Activated naive CD4-positive, alpha-beta T cell treated with anti-CD3 and anti-CD28 coated beads for 36 hours (primary cell): ENCODE results near the gene TP53I13. TPM values are rescaled to one million over a fixed set of nuclear protein-coding genes. Genes with fewer than 3 reads are reported as not detected.

Source experiments
- CTCF ChIA-PET: fragments of 350-600 bp; sonication (Branson Sonifier 250); formaldehyde crosslinking; loops from one replicate; lab custom pipeline; 2021; ENCODE audit warnings: antibody characterized with exemption; lab: Charles Lee
- DNase-seq: peaks from one replicate; pipeline ENCODE4 v3.0.0-alpha.2; 2020
- H3K27ac Mint-ChIP-seq: one replicate; pipeline ENCODE4 v1.8.0; 2021; ENCODE audit warnings: mild to moderate bottlenecking, mixed read lengths
- H3K27me3 Mint-ChIP-seq: one replicate; pipeline ENCODE4 v1.8.0; 2021; ENCODE audit warnings: low read depth, mixed read lengths
- H3K36me3 Mint-ChIP-seq: one replicate; pipeline ENCODE4 v1.8.0; 2021; ENCODE audit warnings: low read depth, mixed read lengths
- H3K4me1 Mint-ChIP-seq: one replicate; pipeline ENCODE4 v1.8.0; 2021; ENCODE audit warnings: low read depth, mixed read lengths
- H3K4me3 Mint-ChIP-seq: one replicate; pipeline ENCODE4 v1.8.0; 2021; ENCODE audit warnings: mild to moderate bottlenecking, moderate library complexity, mixed read lengths
- H3K9me3 Mint-ChIP-seq: one replicate; pipeline ENCODE4 v1.8.0; 2021; ENCODE audit warnings: mixed read lengths
- intact Hi-C: fragments of 100-400 bp; cut with micrococcal nuclease; formaldehyde crosslinking; loops from one replicate; pipeline ENCODE4 v1.15.1; 2023
- total RNA-seq, 2 experiments: library from RNA; stranded (reverse); gene quantifications; one replicate each; pipeline ENCODE4 v1.2.3, GENCODE V29; 2021

Gene TP53I13
- total RNA-seq, 2 experiments from 2014 or later = 30.9 to 37.2 TPM

GRCh38 chr17:29584452-29585079 is 16.1 kb downstream of the TP53I13 start:
- peaks cover 54% of the 10 kb centered on the region for H3K4me1 Mint-ChIP-seq
- H3K27ac Mint-ChIP-seq = peak overlapping the region; percentile 77
- no peaks in the 10 kb centered on the region for H3K27me3 Mint-ChIP-seq
- H3K9me3 Mint-ChIP-seq = peaks cover 2% of the 10 kb centered on the region
- CTCF ChIA-PET = interaction anchor here (1.2 to 1.5 kb wide), 3 partner anchors 9 to 33 kb away, joined by 4 to 9 read pairs (median 6); no protein-coding TSS in a partner anchor
- peaks cover 20% of the 10 kb centered on the region for H3K36me3 Mint-ChIP-seq
- intact Hi-C loops = no loop called here
- H3K4me3 Mint-ChIP-seq = no peak overlapping the region
- no peak for DNase-seq

- Mint-ChIP-seq H3K4me1 (peaks cover 54% of the 10 kb centered on the region), H3K36me3 (peaks cover 15% of the 10 kb centered on the region), H3K27me3 (no peaks in the 10 kb centered on the region), H3K4me3 (peak overlapping the region; percentile 56), H3K9me3 (peaks cover 2% of the 10 kb centered on the region), H3K27ac (peak overlapping the region; percentile 77)
- peak; percentile 54 for DNase-seq
- CTCF ChIA-PET = interaction anchor here (0.7 to 1.8 kb wide), 3 partner anchors 28 to 32 kb away, joined by 3 to 7 read pairs (median 5); no protein-coding TSS in a partner anchor
- intact Hi-C loops = no loop called here
Observed at GRCh38 chr17:29585080-29585751, 16.7 kb downstream of the TP53I13 start.

GRCh38 chr17:29586676-29587469 is 18.4 kb downstream of the TP53I13 start:
- peak overlapping the region; percentile 77 for H3K27ac Mint-ChIP-seq
- no peaks in the 10 kb centered on the region for H3K9me3 Mint-ChIP-seq
- no peaks in the 10 kb centered on the region for H3K27me3 Mint-ChIP-seq
- intact Hi-C loops = no loop called here
- DNase-seq = no peak
- H3K4me1 Mint-ChIP-seq = peaks cover 58% of the 10 kb centered on the region
- CTCF ChIA-PET = interaction anchor here (0.5 to 3.3 kb wide), 6 partner anchors 13 to 412 kb away, joined by 3 to 16 read pairs (median 6); no protein-coding TSS in a partner anchor
- peaks cover 8% of the 10 kb centered on the region for H3K36me3 Mint-ChIP-seq
- H3K4me3 Mint-ChIP-seq = peak overlapping the region; percentile 93

GRCh38 chr17:29587591-29587990 is 19.1 kb downstream of the TP53I13 start:
- CTCF ChIA-PET = interaction anchor here (0.5 to 3.3 kb wide), 7 partner anchors 14 to 413 kb away, joined by 3 to 16 read pairs (median 4); no protein-coding TSS in a partner anchor
- H3K4me3 Mint-ChIP-seq = peak overlapping the region; percentile 93
- H3K36me3 Mint-ChIP-seq = peaks cover 5% of the 10 kb centered on the region
- no peaks in the 10 kb centered on the region for H3K9me3 Mint-ChIP-seq
- H3K27me3 Mint-ChIP-seq = no peaks in the 10 kb centered on the region
- peak overlapping the region; percentile 53 for H3K27ac Mint-ChIP-seq
- no peak for DNase-seq
- intact Hi-C loops = no loop called here
- H3K4me1 Mint-ChIP-seq = peaks cover 65% of the 10 kb centered on the region

- Mint-ChIP-seq H3K36me3 (peaks cover 4% of the 10 kb centered on the region), H3K9me3 (no peaks in the 10 kb centered on the region), H3K4me3 (peak overlapping the region; percentile 93), H3K4me1 (peaks cover 69% of the 10 kb centered on the region), H3K27ac (peak overlapping the region; percentile 88), H3K27me3 (no peaks in the 10 kb centered on the region)
- CTCF ChIA-PET = interaction anchor here (0.6 to 3.3 kb wide), 8 partner anchors 8 to 301 kb away, joined by 3 to 16 read pairs (median 4); no protein-coding TSS in a partner anchor
- DNase-seq = no peak
- intact Hi-C loops = no loop called here
Observed at GRCh38 chr17:29588017-29588561, 19.6 kb downstream of the TP53I13 start.

- intact Hi-C loops = loop anchor here (1.0 kb wide), 2 partner anchors 29 to 198 kb away; partner anchors contain the start of gene TAOK1
- peaks cover 69% of the 10 kb centered on the region for H3K4me1 Mint-ChIP-seq
- H3K9me3 Mint-ChIP-seq = no peaks in the 10 kb centered on the region
- CTCF ChIA-PET = interaction anchor here (0.9 to 3.3 kb wide), 6 partner anchors 9 to 219 kb away, joined by 3 to 16 read pairs (median 4); no protein-coding TSS in a partner anchor
- peaks cover 2% of the 10 kb centered on the region for H3K36me3 Mint-ChIP-seq
- peak; percentile 62 for DNase-seq
- no peaks in the 10 kb centered on the region for H3K27me3 Mint-ChIP-seq
- H3K27ac Mint-ChIP-seq = peak overlapping the region; percentile 88
- peak overlapping the region; percentile 93 for H3K4me3 Mint-ChIP-seq
Observed at GRCh38 chr17:29588562-29589411, 20.3 kb downstream of the TP53I13 start.

GRCh38 chr17:29589524-29590410 is 21.3 kb downstream of the TP53I13 start, which contains the start of gene GIT1:
GIT1 (minus strand) TSS chr17:29589648; CDS start chr17:29589378, 270 bp downstream.
- DNase-seq = peak; percentile 84
- Mint-ChIP-seq H3K36me3 (peaks cover 2% of the 10 kb centered on the region), H3K4me3 (peak within 1 kb of the TSS; percentile 93), H3K4me1 (peaks cover 70% of the 10 kb centered on the region), H3K27me3 (no peaks in the 10 kb centered on the region), H3K27ac (peak within 1 kb of the TSS; percentile 88), H3K9me3 (no peaks in the 10 kb centered on the region)
- CTCF ChIA-PET = interaction anchor here (1.0 to 4.5 kb wide), 2 partner anchors 11 to 22 kb away, joined by 6 to 56 read pairs; partner anchors contain the start of gene TP53I13
- intact Hi-C loops = loop anchor here (1.0 to 5.0 kb wide), 4 partner anchors 28 to 442 kb away; partner anchors contain the start of genes NUFIP2 and TAOK1

- intact Hi-C loops = loop anchor here (1.0 to 5.0 kb wide), 5 partner anchors 10 to 443 kb away; partner anchors contain the start of genes NUFIP2 and TP53I13
- Mint-ChIP-seq H3K27ac (peak overlapping the region; percentile 88), H3K4me1 (peaks cover 64% of the 10 kb centered on the region), H3K27me3 (no peaks in the 10 kb centered on the region), H3K36me3 (peaks cover 2% of the 10 kb centered on the region), H3K4me3 (peak overlapping the region; percentile 83), H3K9me3 (no peaks in the 10 kb centered on the region)
- DNase-seq = peak; percentile 34
- CTCF ChIA-PET = interaction anchor here (0.7 to 4.8 kb wide), 7 partner anchors 12 to 503 kb away, joined by 3 to 91 read pairs (median 14); partner anchors contain the start of gene TP53I13
Observed at GRCh38 chr17:29590411-29591145, 22.1 kb downstream of the TP53I13 start.

- H3K27me3 Mint-ChIP-seq = no peaks in the 10 kb centered on the region
- H3K9me3 Mint-ChIP-seq = no peaks in the 10 kb centered on the region
- CTCF ChIA-PET = interaction anchor here (0.6 to 4.8 kb wide), 13 partner anchors 12 to 502 kb away, joined by 3 to 91 read pairs (median 6); partner anchors contain the start of genes ABHD15 and TP53I13
- H3K4me1 Mint-ChIP-seq = peaks cover 59% of the 10 kb centered on the region
- H3K27ac Mint-ChIP-seq = peak overlapping the region; percentile 13
- DNase-seq = peak; percentile 63
- intact Hi-C loops = loop anchor here (1.0 to 5.0 kb wide), 5 partner anchors 11 to 444 kb away; partner anchors contain the start of genes NUFIP2 and TP53I13
- peak overlapping the region; percentile 83 for H3K4me3 Mint-ChIP-seq
- H3K36me3 Mint-ChIP-seq = peaks cover 2% of the 10 kb centered on the region
Observed at GRCh38 chr17:29591146-29591736, 22.7 kb downstream of the TP53I13 start.
